HG03565 (cell line): Measurements from ENCODE around the gene ADCY1.

Source experiments
- ATAC-seq: cut with Tn5 transposase; IDR thresholded peaks from one replicate; pipeline ENCODE4 v1.9.1; 2021; ENCODE audit warnings: mild to moderate bottlenecking, moderate library complexity; ENCODE audit not compliant: unreplicated experiment

Gene ADCY1

GRCh38 chr7:45689011-45689796, 115.0 kb downstream of the ADCY1 start:
- no peak for ATAC-seq

DNA sequence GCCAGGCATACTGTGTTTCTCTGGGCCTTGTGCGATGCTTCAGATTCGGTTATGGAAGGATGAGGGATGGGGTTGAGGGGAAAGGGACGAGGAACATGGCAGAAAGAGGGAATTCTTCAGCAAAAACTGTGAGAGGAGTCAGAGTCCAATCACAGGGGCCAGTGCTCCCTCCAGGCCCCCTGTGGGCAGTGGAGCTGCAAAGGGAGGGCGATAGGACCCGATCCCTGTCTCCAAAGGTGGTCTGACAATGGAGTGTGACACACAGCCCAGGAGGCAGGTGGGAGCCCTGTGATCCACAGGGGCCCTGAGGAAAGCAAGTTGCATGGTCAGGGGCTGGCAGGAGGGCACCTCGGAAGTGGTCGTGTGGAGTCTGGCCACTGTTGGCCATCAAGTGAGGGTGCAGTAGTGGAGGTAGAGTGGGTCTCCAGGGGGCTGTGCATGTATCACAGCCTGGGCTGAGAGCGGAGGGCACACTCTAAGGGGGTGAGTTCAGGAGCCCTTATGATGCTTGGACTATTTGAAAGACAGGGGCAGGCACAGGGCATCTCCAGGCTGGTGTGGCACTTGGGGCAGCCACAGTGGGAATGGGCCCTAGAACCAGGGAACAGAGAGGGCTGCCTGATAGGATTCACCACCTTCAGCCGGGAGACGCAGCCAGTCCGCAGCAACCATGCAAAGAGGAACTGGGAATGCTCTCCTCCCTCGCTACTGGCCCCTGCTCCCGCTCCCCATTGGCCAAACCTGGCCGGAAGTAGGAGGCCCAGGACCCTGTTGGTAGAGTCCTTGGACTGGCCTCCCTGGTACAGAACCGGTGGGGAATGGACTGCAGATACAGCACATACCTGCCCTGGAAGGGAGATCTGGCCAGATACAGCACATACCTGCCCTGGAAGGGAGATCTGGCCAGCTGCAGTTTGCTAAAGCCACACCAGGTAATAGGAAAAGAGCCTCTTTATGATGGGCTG, 115.9 kb downstream of the ADCY1 start:
- no peak for ATAC-seq

DNA sequence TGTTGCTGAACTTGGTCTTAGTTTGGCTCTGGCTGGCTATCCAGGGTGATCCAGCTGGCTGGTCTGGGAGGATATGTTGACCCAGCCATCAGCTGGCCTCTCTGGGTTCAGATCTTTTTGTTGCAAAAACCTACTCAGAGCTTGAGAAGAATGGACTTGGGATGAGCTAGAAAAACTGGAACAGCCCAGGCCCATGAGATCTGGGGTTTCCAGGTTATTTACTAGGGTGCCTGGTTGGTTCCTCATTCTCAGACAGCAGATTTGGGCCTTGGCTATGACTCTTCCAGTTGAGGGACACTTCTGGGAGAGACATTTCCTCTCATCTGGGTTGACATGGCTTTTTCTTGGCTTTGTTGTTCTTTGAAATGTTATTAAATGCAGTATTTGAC, 116.6 kb downstream of the ADCY1 start:
- no peak for ATAC-seq

- no peak for ATAC-seq
Observed at GRCh38 chr7:45691155-45691656, 117.0 kb downstream of the ADCY1 start.

- ATAC-seq = no peak
Observed at GRCh38 chr7:45692031-45692430, 117.9 kb downstream of the ADCY1 start.

- ATAC-seq = no peak
Observed at GRCh38 chr7:45695249-45695995, 121.3 kb downstream of the ADCY1 start.

DNA sequence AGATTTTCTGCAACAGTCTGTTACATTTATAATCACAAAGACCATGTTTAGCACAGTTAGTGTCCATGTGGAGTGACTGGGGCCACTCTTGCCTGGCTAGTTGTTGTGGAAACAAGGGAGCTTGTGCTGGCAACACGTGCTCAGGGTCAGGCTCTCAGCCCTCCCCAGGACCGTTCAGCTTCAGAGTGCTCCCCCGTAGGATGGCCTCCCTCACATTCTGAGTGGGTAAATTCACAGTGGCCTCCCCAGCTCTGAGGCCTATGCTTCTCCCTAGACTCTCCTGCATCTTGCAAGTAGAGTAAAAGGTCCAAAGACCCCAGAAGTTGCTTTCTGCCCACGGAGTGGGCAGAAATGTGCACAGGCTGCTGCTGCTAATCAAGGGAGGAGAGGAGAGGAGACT, 122.3 kb downstream of the ADCY1 start:
- no peak for ATAC-seq

- no peak for ATAC-seq
Observed at GRCh38 chr7:45697576-45698136, 123.5 kb downstream of the ADCY1 start.

DNA sequence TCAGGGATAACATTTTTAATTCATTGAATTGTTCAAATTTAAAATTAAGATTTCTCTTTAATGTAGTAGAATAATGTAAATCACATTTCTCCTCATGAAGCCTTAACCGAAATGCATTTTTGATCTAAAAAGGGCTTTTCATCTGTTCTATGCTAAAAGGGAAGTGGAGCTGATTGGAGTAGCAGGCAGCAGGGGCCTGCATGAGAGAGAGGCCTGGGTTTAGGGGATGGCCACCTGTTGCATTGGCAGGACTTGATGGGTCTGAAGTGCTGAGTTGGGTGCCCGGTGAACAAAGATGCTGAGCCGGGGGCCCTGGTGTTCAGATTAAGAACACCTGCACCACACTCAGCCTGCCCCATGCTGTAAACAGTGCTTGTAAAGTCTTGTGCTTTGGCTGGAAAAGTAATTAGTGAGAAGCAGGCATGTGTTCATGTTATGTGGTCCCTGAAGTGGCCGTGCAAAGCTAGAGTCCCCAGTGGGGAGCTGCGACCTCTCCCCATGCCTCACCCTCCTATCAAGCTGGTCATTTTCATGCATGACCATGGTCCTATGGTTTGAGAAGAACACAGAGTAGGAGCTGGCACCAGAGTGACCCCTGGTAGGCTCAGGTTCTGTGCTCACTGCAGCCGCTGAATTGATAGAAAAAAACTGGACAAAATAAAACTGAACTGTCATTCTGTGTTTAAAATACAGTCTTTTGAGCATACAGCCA, 124.3 kb downstream of the ADCY1 start:
- no peak for ATAC-seq

DNA sequence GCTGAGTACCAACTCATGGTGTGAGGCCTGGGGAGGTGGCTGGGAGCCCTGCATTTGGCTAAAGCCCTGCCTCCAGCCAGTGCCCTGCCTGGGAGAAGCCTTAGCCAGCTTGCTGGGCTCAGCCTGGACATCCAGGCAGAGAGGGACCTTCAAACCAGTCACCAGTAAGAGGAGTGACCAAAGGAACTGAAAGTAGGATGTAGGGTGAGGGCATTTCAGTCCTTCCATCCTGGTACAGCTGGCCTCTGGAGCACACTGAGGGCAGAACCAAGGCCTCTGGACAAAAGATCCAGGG, 124.8 kb downstream of the ADCY1 start:
- ATAC-seq = no peak

- ATAC-seq = no peak
Observed at GRCh38 chr7:45699726-45700390, 125.7 kb downstream of the ADCY1 start.

DNA sequence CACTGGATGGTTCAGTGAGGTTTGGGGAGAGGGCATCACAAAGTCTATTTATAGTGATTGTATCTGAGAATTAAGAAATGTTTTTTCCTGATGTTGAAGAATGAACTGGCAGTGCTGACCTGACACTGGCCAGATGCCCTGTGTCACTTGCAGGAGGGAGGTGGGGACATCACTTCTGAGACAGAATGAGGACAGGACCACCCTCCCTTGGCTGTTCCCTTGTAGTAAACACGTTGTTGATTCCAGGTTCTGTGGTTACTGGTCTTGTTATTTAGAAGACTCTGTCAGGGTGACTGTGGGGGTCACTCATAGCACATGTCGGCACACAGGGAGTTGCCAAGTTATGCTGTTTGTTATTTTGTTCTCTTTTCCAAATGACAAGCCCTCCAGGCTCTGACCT, 126.4 kb downstream of the ADCY1 start:
- no peak for ATAC-seq

- ATAC-seq = no peak
Observed at GRCh38 chr7:45701701-45702510, 127.7 kb downstream of the ADCY1 start.

GRCh38 chr7:45702751-45703150, 128.6 kb downstream of the ADCY1 start:
- ATAC-seq = no peak

DNA sequence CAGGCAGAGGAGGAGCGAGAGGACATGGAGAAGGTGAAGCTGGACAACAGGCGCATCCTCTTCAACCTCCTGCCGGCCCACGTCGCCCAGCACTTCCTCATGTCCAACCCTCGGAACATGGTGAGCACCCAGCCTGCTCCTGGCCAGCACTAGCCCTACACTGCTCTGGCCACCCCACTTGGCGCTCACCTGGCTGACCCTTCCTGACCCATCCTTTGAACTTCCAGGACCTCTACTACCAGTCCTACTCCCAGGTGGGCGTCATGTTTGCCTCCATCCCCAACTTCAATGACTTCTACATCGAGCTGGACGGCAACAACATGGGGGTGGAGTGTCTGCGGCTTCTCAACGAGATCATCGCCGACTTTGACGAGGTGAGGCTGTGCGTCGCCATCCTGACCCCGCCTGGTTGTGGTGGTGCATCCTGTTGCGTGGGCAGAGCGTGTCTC, 129.2 kb downstream of the ADCY1 start:
- ATAC-seq = no peak

GRCh38 chr7:45703911-45704682, 129.9 kb downstream of the ADCY1 start:
- no peak for ATAC-seq

DNA sequence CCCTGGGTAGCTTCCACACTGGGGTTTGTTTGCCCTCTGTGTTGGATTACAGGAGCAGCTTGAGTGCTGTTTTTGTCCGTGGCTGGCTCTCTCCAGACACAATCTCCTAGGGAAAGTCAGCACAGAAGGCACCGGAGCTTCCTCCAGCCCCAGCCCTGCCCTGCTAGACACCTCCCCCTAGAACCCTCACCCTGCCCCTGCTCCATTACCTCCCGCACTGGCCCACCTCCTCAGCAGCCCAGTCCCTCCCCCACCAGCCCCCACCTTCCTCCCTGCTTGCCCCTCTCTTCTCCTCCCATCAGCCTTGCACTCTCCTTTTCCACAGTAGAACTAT, 130.5 kb downstream of the ADCY1 start:
- no peak for ATAC-seq
